Endothelial cell of umbilical vein (primary cell): ENCODE data around the gene BZW2. TPM values are rescaled to one million over a fixed set of nuclear protein-coding genes. Genes with fewer than 3 reads are reported as not detected.

Source experiments
- BruUV-seq: library from RNA; stranded (reverse); fragments of 400-500 nt; replicated peaks from 2 replicates; lab custom pipeline; 2021; lab: Mats Ljungman, UMichigan
- CTCF ChIA-PET: fragments of 300-600, 350-600 bp; sonication (Branson Sonifier 250); formaldehyde crosslinking; loops from one replicate; lab custom pipeline; 2021; ENCODE audit warnings: antibody characterized with exemption, inconsistent platforms; lab: Charles Lee
- POLR2A ChIA-PET: fragments of 300-600, 350-600 bp; sonication (Branson Sonifier 250); formaldehyde crosslinking; loops from one replicate; lab custom pipeline; 2021; ENCODE audit warnings: antibody characterized with exemption, inconsistent platforms; lab: Charles Lee
- DNase-seq: peaks from one replicate; pipeline ENCODE4 v3.0.0-alpha.2; 2011; ENCODE audit warnings: low read depth, low spot score
- FAIRE-seq: peaks from 2 replicates; lab custom pipeline; 2011; peaks lifted over from hg19 to GRCh38; lab: Jason Lieb, UNC
- H2AFZ ChIP-seq: 2 replicates; pipeline ENCODE4 v1.6.0; 2012; ENCODE audit warnings: low read depth, low read length, control low read depth, inconsistent platforms
- H3K27ac ChIP-seq: 2 replicates; pipeline ENCODE4 v1.5.1; 2011; ENCODE audit warnings: low read depth, mild to moderate bottlenecking, control low read depth, low read length, moderate library complexity; ENCODE audit not compliant: insufficient read depth
- H3K27me3 ChIP-seq, 2 experiments: 2 replicates each; pipeline versions ENCODE4 v1.6.0 to v1.6.1; 2011; ENCODE audit warnings: low read length in 2 of 2, mixed read lengths in 1 of 2; ENCODE audit not compliant: control insufficient read depth in 2 of 2, insufficient read depth in 2 of 2
- H3K36me3 ChIP-seq, 2 experiments: 2 replicates in 1 of 2; 3 replicates in 1 of 2; pipeline ENCODE4 v1.5.1; 2011; ENCODE audit warnings: low read length in 2 of 2, mild to moderate bottlenecking in 1 of 2, moderate library complexity in 1 of 2; ENCODE audit not compliant: control insufficient read depth in 2 of 2, insufficient read depth in 2 of 2; ENCODE audit errors: extremely low read depth in 1 of 2
- H3K4me1 ChIP-seq: 3 replicates; pipeline ENCODE4 v1.5.1; 2011; ENCODE audit warnings: mild to moderate bottlenecking, low read length; ENCODE audit not compliant: control insufficient read depth, insufficient read depth; ENCODE audit errors: extremely low read depth
- H3K4me2 ChIP-seq: 2 replicates; pipeline ENCODE4 v1.6.1; 2011; ENCODE audit warnings: low read length, control low read depth, mixed read lengths; ENCODE audit not compliant: insufficient read depth
- H3K4me3 ChIP-seq, 3 experiments: fragments of 200-600 bp in 1 of 3; sonication (generic), shearing (Covaris generic) in 1 of 3; replicated peaks in 1 of 3; 2 replicates each; pipeline ENCODE4 v1.5.1; 2011 to 2016; ENCODE audit warnings: control low read depth in 3 of 3, low read length in 3 of 3, mild to moderate bottlenecking in 2 of 3, inconsistent platforms in 1 of 3, low read depth in 1 of 3, moderate library complexity in 1 of 3; ENCODE audit not compliant: insufficient read depth in 1 of 3
- H3K79me2 ChIP-seq: 2 replicates; pipeline ENCODE4 v1.6.0; 2012; ENCODE audit warnings: low read length, inconsistent platforms; ENCODE audit not compliant: control insufficient read depth, insufficient read depth
- H3K9ac ChIP-seq: replicated peaks from 2 replicates; pipeline ENCODE3; 2011; ENCODE audit warnings: low read length, control low read depth; ENCODE audit not compliant: insufficient read depth; ENCODE audit errors: extremely low read depth
- H3K9me1 ChIP-seq: replicated peaks from 3 replicates; pipeline ENCODE4 v1.6.0; 2011; ENCODE audit warnings: mild to moderate bottlenecking, low read length; ENCODE audit not compliant: control insufficient read depth, insufficient read depth; ENCODE audit errors: extremely low read depth
- H3K9me3 ChIP-seq: replicated peaks from 2 replicates; pipeline ENCODE4 v1.5.1; 2012; ENCODE audit warnings: low read length, inconsistent platforms; ENCODE audit not compliant: control insufficient read depth, insufficient read depth
- H4K20me1 ChIP-seq: replicated peaks from 2 replicates; pipeline ENCODE3; 2011; ENCODE audit warnings: mild to moderate bottlenecking, low read length; ENCODE audit not compliant: control insufficient read depth, insufficient read depth; ENCODE audit errors: extremely low read depth
- EZH2 ChIP-seq: IDR thresholded peaks from 2 replicates; pipeline ENCODE4 v1.6.1; 2012; ENCODE audit warnings: borderline replicate concordance, low read depth, mild to moderate bottlenecking, moderate library complexity, low read length, inconsistent platforms; ENCODE audit not compliant: severe bottlenecking
- FOS ChIP-seq: IDR thresholded peaks from 2 replicates; pipeline ENCODE4 v1.6.1; 2011; ENCODE audit warnings: mild to moderate bottlenecking, low read length, moderate library complexity, borderline replicate concordance; ENCODE audit not compliant: insufficient read depth
- GATA2 ChIP-seq: IDR thresholded peaks from 2 replicates; pipeline ENCODE4 v1.7.0; 2011; ENCODE audit warnings: low read depth, mild to moderate bottlenecking, moderate library complexity, mixed read lengths, low read length; ENCODE audit not compliant: insufficient read length, insufficient read depth
- JUN ChIP-seq: IDR thresholded peaks from 2 replicates; pipeline ENCODE4 v1.6.1; 2011; ENCODE audit warnings: borderline replicate concordance, low read depth; ENCODE audit not compliant: insufficient read length, insufficient read depth
- MAX ChIP-seq: IDR thresholded peaks from 2 replicates; pipeline ENCODE4 v1.6.1; 2011; ENCODE audit not compliant: insufficient read depth, insufficient read length
- MYC ChIP-seq: IDR thresholded peaks from one replicate; pipeline ENCODE4 v1.6.1; 2011; ENCODE audit warnings: mild to moderate bottlenecking, low read depth, low read length
- POLR2A ChIP-seq: IDR thresholded peaks from 2 replicates; pipeline ENCODE4 v1.6.1; 2012; ENCODE audit warnings: low read depth, mild to moderate bottlenecking, control low read depth, low read length
- POLR2AphosphoS5 ChIP-seq: IDR thresholded peaks from 2 replicates; pipeline ENCODE4 v1.6.1; 2012; ENCODE audit warnings: low read depth, mild to moderate bottlenecking, control low read depth, low read length, moderate library complexity; ENCODE audit not compliant: insufficient read depth
- dilution Hi-C: fragments of 300-500 bp; cut with MboI; formaldehyde crosslinking; loops from one replicate; pipeline ENCODE4 v1.15.0; 2019; ENCODE audit warnings: low sequenced_read_pairs; ENCODE audit not compliant: extremely low pct_ligation_motif_present
- intact Hi-C: fragments of 100-400 bp; cut with micrococcal nuclease; formaldehyde crosslinking; loops from one replicate; pipeline ENCODE4 v1.10.0; 2022
- polyA plus RNA-seq, 4 experiments: library from polyadenylated mRNA; depleted of rRNA in 3 of 4; stranded (reverse) in 3 of 4; unstranded in 1 of 4; fragments of >200 nt; gene quantifications; 2 replicates each; pipeline versions ENCODE4 v1.2.1 to v1.2.3, GENCODE V29; 2011 to 2012; ENCODE audit warnings: missing spikeins in 1 of 4
- total RNA-seq: library from RNA; stranded (reverse); gene quantifications from 2 replicates; pipeline ENCODE4 v1.2.3, GENCODE V29; 2021
- TF ChIP-seq, protein P1 (sequence below), 2 donors: IDR thresholded peaks; 1 replicate in 1 of 2; 2 replicates in 1 of 2; pipeline ENCODE4 v1.5.1; 2011; ENCODE audit warnings: low read length in 2 of 2, mild to moderate bottlenecking in 2 of 2, moderate library complexity in 2 of 2, control low read depth in 1 of 2, inconsistent platforms in 1 of 2, low read depth in 1 of 2; ENCODE audit not compliant: insufficient read depth in 1 of 2; ENCODE audit errors: extremely low read depth in 1 of 2

Gene BZW2
- total and polyA plus RNA-seq, 2 donors (not counting 3 experiments of a cell fraction or from before 2014, with no cell fraction given), result 39.7 to 106 TPM

DNA sequence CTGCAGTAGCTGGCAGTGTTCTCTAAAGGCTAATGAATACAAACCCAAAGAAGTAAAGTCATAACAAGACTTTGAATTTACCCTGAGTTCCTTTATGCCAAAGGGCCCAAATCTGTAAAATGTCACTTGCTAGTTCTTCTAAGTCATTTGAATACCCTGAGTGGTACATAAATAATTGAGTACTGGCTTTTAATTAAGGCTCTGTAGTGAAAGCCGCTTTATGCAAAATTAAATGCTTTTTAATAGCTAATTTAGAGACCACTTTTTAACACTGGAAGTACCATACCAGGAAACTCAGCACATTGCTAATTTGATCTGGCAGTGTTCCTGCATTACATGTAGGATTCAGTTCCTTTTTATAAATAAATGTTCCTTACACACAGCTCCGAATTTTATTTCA lies 83.6 kb downstream of the BZW2 start:
- FAIRE-seq, result no peak

More for the DNA sequence above, 83.6 kb downstream of the BZW2 start:
- H3K4me2 ChIP-seq, result no peak overlapping the region
- CTCF ChIA-PET, result interaction anchor here (1.1 kb wide), 1 partner anchor 137 kb away, joined by 3 read pairs; no protein-coding TSS in a partner anchor
- no peak overlapping the region for H3K27ac ChIP-seq
- no peak for TF ChIP-seq MAX
- no peak for TF ChIP-seq FOS
- TF ChIP-seq GATA2, result no peak
- TF ChIP-seq POLR2A, result no peak
- TF ChIP-seq JUN, result no peak
- no peak for TF ChIP-seq EZH2
- no peak for TF ChIP-seq POLR2AphosphoS5
- TF ChIP-seq, protein P1, sequence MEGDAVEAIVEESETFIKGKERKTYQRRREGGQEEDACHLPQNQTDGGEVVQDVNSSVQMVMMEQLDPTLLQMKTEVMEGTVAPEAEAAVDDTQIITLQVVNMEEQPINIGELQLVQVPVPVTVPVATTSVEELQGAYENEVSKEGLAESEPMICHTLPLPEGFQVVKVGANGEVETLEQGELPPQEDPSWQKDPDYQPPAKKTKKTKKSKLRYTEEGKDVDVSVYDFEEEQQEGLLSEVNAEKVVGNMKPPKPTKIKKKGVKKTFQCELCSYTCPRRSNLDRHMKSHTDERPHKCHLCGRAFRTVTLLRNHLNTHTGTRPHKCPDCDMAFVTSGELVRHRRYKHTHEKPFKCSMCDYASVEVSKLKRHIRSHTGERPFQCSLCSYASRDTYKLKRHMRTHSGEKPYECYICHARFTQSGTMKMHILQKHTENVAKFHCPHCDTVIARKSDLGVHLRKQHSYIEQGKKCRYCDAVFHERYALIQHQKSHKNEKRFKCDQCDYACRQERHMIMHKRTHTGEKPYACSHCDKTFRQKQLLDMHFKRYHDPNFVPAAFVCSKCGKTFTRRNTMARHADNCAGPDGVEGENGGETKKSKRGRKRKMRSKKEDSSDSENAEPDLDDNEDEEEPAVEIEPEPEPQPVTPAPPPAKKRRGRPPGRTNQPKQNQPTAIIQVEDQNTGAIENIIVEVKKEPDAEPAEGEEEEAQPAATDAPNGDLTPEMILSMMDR (IDR thresholded peaks at IDR 0.05; ENCODE audit: extremely low read depth in 1 of 2, insufficient read depth in 1 of 2, low read depth in 1 of 2, low read length in 2 of 2), result no peak
- no peak for TF ChIP-seq MYC
- no peaks in the 10 kb centered on the region for H4K20me1 ChIP-seq
- no peaks in the 10 kb centered on the region for H3K27me3 ChIP-seq
- H3K36me3 ChIP-seq, result no peaks in the 10 kb centered on the region
- dilution Hi-C loops (no loop called here), intact Hi-C loops (no loop called here)
- BruUV-seq, result no TSS peak
- POLR2A ChIA-PET, result no interaction called here
- H3K79me2 ChIP-seq, result no peaks in the 10 kb centered on the region
- no peak overlapping the region for H2AFZ ChIP-seq
- no peak overlapping the region for H3K4me3 ChIP-seq
- no peaks in the 10 kb centered on the region for H3K4me1 ChIP-seq
- no peak for DNase-seq
- H3K9me3 ChIP-seq, result no peaks in the 10 kb centered on the region
- H3K9ac ChIP-seq, result no peak overlapping the region
- H3K9me1 ChIP-seq, result no peaks in the 10 kb centered on the region
